Stromal cell of bone marrow (primary cell): ENCODE results near the gene NAALADL2.

Experiments
- DNase-seq: peaks from one replicate; pipeline ENCODE4 v3.0.0-alpha.2; 2012; ENCODE audit warnings: low read depth

Gene NAALADL2

GRCh38 chr3:175668300-175668699 is 809.2 kb downstream of the NAALADL2 start:
- DNase-seq, result no peak

GRCh38 chr3:175670557-175670956 is 811.4 kb downstream of the NAALADL2 start:
- no peak for DNase-seq

GRCh38 chr3:175672119-175672689 is 813.1 kb downstream of the NAALADL2 start:
- peak; percentile 9 for DNase-seq

GRCh38 chr3:175679568-175679967 is 820.4 kb downstream of the NAALADL2 start:
- no peak for DNase-seq

- no peak for DNase-seq
Measured at GRCh38 chr3:175692256-175692655, 833.1 kb downstream of the NAALADL2 start.

- no peak for DNase-seq
Measured at GRCh38 chr3:175695251-175695650, 836.1 kb downstream of the NAALADL2 start.

- no peak for DNase-seq
Measured at GRCh38 chr3:175702956-175703355, 843.8 kb downstream of the NAALADL2 start.

GRCh38 chr3:175704366-175705055 is 845.4 kb downstream of the NAALADL2 start:
- DNase-seq, result no peak

- peak; percentile 12 for DNase-seq
Measured at GRCh38 chr3:175713268-175713667, 854.1 kb downstream of the NAALADL2 start.

- peak; percentile 6 for DNase-seq
Measured at GRCh38 chr3:175716446-175716845, 857.3 kb downstream of the NAALADL2 start.

GRCh38 chr3:175726228-175726627 is 867.1 kb downstream of the NAALADL2 start:
- DNase-seq, result no peak

GRCh38 chr3:175728566-175728965 is 869.4 kb downstream of the NAALADL2 start:
- no peak for DNase-seq

GRCh38 chr3:175729466-175729865 is 870.3 kb downstream of the NAALADL2 start:
- DNase-seq, result no peak

GRCh38 chr3:175731543-175731942 is 872.4 kb downstream of the NAALADL2 start:
- no peak for DNase-seq

GRCh38 chr3:175732017-175732416 is 872.9 kb downstream of the NAALADL2 start:
- no peak for DNase-seq

- no peak for DNase-seq
Measured at GRCh38 chr3:175735866-175736265, 876.7 kb downstream of the NAALADL2 start.

- peak; percentile 40 for DNase-seq
Measured at GRCh38 chr3:175737646-175738572, 878.8 kb downstream of the NAALADL2 start.

GRCh38 chr3:175741951-175742350 is 882.8 kb downstream of the NAALADL2 start:
- no peak for DNase-seq

GRCh38 chr3:175743733-175744400 is 884.7 kb downstream of the NAALADL2 start:
- peak; percentile 14 for DNase-seq

GRCh38 chr3:175746308-175746707 is 887.2 kb downstream of the NAALADL2 start:
- DNase-seq, result no peak

GRCh38 chr3:175748087-175748730 is 889.1 kb downstream of the NAALADL2 start:
- DNase-seq, result no peak

GRCh38 chr3:175749981-175750380 is 890.8 kb downstream of the NAALADL2 start:
- no peak for DNase-seq
